Right lobe of liver (tissue), 4 donors: ENCODE data around the gene CHFR.

Source experiments
- POLR2A ChIP-seq: fragments of 450-650 bp; IDR thresholded peaks from one replicate; pipeline ENCODE4 v1.6.1; 2017; ENCODE audit warnings: antibody characterized with exemption, mild to moderate bottlenecking
- TF ChIP-seq, protein P1 (sequence below), 4 donors: fragments of 200-600 bp in 3 of 4; fragments of 450-650 bp in 1 of 4; IDR thresholded peaks; one replicate each; pipeline versions ENCODE4 v1.5.1 to v1.8.0; 2016 to 2022; ENCODE audit warnings: antibody characterized with exemption in 4 of 4, mild to moderate bottlenecking in 2 of 4
- donor health status: DM: no; HTN: no; CAD: no.
- donor health status: DM: no; HTN: no; CAD: no.
- donor health status: DM: no; HTN: yes; CAD: no.

DNA sequence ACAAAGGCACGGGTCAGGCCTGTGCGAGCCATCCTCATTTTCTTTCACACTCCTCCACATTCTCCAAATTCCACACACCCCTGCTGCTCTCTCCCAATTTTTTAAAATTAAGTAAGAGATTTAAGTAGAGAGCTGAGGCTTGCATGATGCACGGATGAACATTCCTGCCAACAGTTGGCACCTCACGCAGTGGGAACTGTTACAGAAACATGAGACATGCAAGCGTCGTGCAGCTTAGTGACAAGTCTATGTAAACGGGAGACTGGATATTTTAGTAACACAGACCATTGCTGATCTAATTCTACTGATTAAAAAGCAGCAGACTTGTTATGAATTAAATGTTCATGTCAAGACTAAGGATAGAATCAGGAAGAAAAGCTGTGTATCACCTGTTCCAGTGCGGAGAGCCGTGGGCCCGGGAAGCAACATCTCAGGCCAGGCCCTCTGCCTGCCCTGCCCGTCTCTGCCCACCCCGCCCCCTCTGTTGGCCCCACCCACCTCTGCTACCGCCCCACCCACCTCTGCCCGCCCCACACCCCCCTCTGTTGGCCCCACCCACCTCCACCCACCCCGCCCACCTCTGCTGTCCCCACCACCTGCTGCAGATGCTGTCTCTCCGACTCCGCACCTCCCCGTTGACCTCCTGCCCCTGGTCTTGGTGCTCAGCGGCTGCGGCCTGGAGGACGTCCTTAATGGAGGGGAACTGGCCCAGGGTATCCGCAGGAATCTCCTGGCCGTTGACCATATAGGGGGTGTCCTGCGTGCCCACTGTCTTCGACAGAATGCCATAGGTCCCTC is 79.9 kb downstream of the CHFR start:
- TF ChIP-seq, protein P1, sequence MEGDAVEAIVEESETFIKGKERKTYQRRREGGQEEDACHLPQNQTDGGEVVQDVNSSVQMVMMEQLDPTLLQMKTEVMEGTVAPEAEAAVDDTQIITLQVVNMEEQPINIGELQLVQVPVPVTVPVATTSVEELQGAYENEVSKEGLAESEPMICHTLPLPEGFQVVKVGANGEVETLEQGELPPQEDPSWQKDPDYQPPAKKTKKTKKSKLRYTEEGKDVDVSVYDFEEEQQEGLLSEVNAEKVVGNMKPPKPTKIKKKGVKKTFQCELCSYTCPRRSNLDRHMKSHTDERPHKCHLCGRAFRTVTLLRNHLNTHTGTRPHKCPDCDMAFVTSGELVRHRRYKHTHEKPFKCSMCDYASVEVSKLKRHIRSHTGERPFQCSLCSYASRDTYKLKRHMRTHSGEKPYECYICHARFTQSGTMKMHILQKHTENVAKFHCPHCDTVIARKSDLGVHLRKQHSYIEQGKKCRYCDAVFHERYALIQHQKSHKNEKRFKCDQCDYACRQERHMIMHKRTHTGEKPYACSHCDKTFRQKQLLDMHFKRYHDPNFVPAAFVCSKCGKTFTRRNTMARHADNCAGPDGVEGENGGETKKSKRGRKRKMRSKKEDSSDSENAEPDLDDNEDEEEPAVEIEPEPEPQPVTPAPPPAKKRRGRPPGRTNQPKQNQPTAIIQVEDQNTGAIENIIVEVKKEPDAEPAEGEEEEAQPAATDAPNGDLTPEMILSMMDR (IDR thresholded peaks at IDR 0.05): no peak
- no peak for TF ChIP-seq POLR2A
